ENCODE measurements around the gene UCN. TPM values are rescaled to one million over a fixed set of nuclear protein-coding genes. Genes with fewer than 3 reads are reported as not detected.

Gene UCN
- total RNA-seq, 2 donors from 2014 or later = 0.74 to 1.0 TPM

DNA sequence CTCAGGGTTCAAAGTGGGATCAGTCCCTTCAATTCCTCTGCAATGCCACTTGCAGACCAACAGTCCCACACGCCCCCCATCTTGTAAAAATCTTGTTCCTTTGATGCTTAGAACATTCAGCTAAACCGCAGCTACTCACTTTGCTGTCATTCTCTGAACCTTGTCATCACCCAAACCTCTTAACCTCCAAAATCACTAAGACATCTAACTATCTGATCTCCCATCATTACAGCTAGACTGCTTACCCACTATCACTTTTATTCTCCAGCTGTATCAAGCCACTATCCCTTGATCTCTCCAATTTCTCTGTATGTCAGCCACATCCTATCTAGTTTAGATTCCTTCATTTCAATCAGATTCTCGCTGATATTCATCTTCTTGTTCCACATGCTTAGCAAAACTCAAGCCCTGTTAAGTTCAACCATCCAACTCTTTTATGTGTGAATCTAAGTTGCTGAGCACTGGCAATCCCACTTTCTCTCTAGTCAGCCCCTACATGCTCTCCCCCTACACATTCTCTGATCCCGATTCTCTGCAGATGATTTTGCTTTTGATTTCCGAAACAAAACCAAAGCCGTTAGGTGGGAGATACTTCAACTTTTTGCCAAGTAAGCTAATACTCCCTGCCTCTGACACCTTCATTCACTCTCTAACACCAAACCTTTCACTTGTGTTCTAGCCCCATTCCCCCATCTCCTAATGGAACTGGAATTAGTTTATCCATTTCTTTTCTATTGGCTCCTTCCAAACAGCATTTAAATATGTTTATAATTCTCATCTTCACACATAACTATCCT, 43.8 kb upstream of the UCN start:
- Histone ChIP-seq H3K4me1 (peaks cover 11% of the 10 kb centered on the region), H3K4me3 (no peak overlapping the region), H3K27me3 (no peaks in the 10 kb centered on the region), H3K9me3 (no peaks in the 10 kb centered on the region), H3K36me3 (no peaks in the 10 kb centered on the region), H3K27ac (no peak overlapping the region), H3K9ac (ENCODE audit: low read depth in 2 of 2, low read length in 2 of 2) (no peak overlapping the region)
- TF ChIP-seq, protein P1, sequence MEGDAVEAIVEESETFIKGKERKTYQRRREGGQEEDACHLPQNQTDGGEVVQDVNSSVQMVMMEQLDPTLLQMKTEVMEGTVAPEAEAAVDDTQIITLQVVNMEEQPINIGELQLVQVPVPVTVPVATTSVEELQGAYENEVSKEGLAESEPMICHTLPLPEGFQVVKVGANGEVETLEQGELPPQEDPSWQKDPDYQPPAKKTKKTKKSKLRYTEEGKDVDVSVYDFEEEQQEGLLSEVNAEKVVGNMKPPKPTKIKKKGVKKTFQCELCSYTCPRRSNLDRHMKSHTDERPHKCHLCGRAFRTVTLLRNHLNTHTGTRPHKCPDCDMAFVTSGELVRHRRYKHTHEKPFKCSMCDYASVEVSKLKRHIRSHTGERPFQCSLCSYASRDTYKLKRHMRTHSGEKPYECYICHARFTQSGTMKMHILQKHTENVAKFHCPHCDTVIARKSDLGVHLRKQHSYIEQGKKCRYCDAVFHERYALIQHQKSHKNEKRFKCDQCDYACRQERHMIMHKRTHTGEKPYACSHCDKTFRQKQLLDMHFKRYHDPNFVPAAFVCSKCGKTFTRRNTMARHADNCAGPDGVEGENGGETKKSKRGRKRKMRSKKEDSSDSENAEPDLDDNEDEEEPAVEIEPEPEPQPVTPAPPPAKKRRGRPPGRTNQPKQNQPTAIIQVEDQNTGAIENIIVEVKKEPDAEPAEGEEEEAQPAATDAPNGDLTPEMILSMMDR (IDR thresholded peaks at IDR 0.05) = no peak
- no peak for DNase-seq
- intact Hi-C loops (cut with DNase I) = no loop called here

DNA sequence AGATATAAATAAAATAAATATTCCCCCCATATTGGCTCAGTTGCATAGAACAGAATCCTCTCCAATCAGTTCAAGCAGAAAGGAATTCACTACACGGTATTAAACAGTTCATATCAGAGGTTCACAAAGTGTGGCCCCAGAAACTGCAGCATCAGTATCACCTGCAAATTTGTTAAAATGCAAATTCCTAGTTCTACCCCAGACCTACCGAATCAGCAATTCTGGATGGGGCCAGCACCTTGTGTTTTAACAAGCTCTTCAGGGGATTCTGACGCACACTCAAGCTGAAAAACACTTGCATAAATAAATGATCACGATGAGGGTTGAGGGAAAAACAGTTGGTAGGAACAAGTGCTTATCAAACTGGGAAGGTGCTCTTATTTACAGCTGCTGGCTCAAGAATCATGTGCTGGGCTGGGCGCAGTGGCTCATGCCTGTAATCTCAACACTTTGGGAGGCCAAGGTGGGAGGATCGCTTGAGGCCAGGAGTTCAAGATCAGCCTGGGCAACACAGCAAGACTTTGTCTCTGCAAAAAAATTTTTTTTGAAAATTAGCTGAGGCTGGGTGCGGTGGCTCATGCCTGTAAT, 42.0 kb upstream of the UCN start:
- Histone ChIP-seq H3K4me1 (peaks cover 11% of the 10 kb centered on the region), H3K27ac (no peak overlapping the region), H3K27me3 (no peaks in the 10 kb centered on the region), H3K9ac (ENCODE audit: low read depth in 2 of 2, low read length in 2 of 2) (no peak overlapping the region), H3K9me3 (no peaks in the 10 kb centered on the region), H3K4me3 (no peak overlapping the region), H3K36me3 (no peaks in the 10 kb centered on the region)
- TF ChIP-seq, protein P1 (IDR thresholded peaks at IDR 0.05) = no peak
- DNase-seq = no peak
- intact Hi-C loops (cut with DNase I) = no loop called here

DNA sequence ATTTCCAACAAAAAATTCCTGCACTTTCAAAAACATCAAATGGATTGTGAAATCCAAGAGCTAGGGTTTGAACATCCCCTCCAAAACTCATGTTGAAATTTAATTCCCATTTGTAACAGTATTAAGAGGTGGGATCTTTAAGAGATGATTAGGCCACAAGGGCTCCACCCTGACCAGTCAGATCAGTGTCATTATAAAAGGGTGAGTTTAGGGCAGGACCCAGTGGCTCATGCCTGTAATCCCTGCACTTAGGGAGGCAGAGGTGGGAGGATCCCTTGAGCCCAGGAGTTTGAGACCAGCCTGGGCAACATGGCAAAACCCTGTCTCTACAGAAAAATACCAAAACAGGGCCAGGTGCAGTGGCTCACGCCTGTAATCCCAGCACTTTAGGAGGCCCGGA, 39.4 kb upstream of the UCN start:
- H3K27ac ChIP-seq = no peak overlapping the region
- H3K27me3 ChIP-seq = no peaks in the 10 kb centered on the region
- H3K4me3 ChIP-seq = no peak overlapping the region
- no peaks in the 10 kb centered on the region for H3K4me1 ChIP-seq
- TF ChIP-seq, protein P1 (IDR thresholded peaks at IDR 0.05) = no peak
- no peaks in the 10 kb centered on the region for H3K36me3 ChIP-seq
- no peaks in the 10 kb centered on the region for H3K9me3 ChIP-seq
- no peak for DNase-seq
- intact Hi-C loops (cut with DNase I) = no loop called here
- no peak overlapping the region for H3K9ac ChIP-seq (ENCODE audit: low read depth in 2 of 2, low read length in 2 of 2)

DNA sequence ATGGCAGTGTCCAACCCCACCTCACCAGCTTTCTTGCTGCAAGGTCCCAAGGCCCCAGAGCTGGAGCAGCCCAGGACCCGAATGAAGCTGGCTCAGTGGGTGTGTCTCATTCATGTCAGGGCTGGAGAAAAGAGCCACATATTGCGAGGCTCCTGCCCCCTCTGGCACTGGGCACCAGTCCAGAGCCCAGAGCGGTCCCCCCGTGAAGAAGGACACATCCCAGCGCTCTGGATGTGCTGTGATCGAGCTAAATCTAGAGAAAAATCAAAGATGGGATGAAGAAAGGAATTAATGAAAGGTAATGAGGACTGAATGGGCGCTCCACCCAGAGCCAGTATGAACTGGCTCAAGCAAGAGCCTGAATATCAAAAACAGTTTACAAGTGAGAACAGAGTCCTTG, 27.9 kb upstream of the UCN start:
- intact Hi-C loops (cut with DNase I) = no loop called here
- peaks cover 10% of the 10 kb centered on the region for H3K36me3 ChIP-seq
- H3K27ac ChIP-seq = no peak overlapping the region
- DNase-seq = no peak
- H3K27me3 ChIP-seq = no peaks in the 10 kb centered on the region
- TF ChIP-seq, protein P1 (IDR thresholded peaks at IDR 0.05) = no peak
- no peak overlapping the region for H3K4me3 ChIP-seq
- no peak overlapping the region for H3K9ac ChIP-seq (ENCODE audit: low read depth in 2 of 2, low read length in 2 of 2)
- no peaks in the 10 kb centered on the region for H3K9me3 ChIP-seq
- no peaks in the 10 kb centered on the region for H3K4me1 ChIP-seq

DNA sequence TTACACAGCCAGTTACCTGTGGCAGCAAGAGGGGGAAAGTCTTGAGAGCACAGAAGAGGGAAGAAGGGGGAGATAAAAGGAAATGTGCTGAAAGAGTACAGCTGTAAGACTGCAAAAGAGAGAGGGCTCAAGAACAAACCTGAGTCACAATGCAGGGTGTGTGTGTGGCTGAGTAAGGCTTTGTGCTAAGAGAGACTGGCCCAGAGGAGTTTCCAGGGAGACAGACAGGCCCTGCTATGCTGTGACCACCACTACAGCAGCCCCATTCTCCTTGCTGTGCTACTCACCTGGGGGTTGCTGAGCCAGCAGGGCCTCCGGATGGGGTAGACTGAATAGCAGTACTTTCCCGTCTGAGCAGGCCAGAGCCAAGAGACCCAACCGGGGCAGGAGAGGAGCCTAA, 27.1 kb upstream of the UCN start:
- intact Hi-C loops (cut with DNase I) = no loop called here
- H3K36me3 ChIP-seq = peaks cover 10% of the 10 kb centered on the region
- no peak overlapping the region for H3K4me3 ChIP-seq
- no peak overlapping the region for H3K9ac ChIP-seq (ENCODE audit: low read depth in 2 of 2, low read length in 2 of 2)
- DNase-seq = no peak
- no peaks in the 10 kb centered on the region for H3K27me3 ChIP-seq
- H3K9me3 ChIP-seq = no peaks in the 10 kb centered on the region
- no peak overlapping the region for H3K27ac ChIP-seq
- no peaks in the 10 kb centered on the region for H3K4me1 ChIP-seq
- TF ChIP-seq, protein P1 (IDR thresholded peaks at IDR 0.05) = no peak

Data from colonic mucosa (tissue), 4 donors.